HG03565 (cell line): ENCODE measurements around the gene CCL22.
"Not testable (repeated sequence)": the region's sequence is repeated elsewhere in the genome, so short reads cannot be mapped to it uniquely, and the experiment has no call there.

Experiments
- ATAC-seq: cut with Tn5 transposase; IDR thresholded peaks from one replicate; pipeline ENCODE4 v1.9.1; 2021; ENCODE audit warnings: mild to moderate bottlenecking, moderate library complexity; ENCODE audit not compliant: unreplicated experiment

The CCL22 gene

GRCh38 chr16:57391300-57391699 lies 32.7 kb downstream of the CCL22 start:
- ATAC-seq: no peak

DNA sequence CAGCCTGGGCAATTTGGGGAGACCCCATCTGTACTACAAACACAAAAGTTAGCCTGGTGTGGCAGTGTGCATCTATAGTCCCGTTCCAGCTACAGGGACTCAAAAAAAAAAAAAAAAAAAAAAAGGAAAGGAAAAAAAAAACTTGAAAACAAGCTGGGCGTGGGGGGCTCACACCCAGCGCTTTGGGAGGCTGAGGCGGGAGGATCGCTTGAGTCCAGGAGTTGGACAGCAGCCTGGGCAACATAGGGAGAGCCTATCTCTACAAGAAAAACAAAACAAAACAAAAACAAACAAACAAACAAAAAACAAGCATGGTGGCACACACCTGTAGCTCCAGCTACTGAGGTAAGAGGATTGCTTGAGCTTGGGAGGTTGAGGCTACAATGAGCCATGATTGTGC lies 33.1 kb downstream of the CCL22 start:
- no peak for ATAC-seq

DNA sequence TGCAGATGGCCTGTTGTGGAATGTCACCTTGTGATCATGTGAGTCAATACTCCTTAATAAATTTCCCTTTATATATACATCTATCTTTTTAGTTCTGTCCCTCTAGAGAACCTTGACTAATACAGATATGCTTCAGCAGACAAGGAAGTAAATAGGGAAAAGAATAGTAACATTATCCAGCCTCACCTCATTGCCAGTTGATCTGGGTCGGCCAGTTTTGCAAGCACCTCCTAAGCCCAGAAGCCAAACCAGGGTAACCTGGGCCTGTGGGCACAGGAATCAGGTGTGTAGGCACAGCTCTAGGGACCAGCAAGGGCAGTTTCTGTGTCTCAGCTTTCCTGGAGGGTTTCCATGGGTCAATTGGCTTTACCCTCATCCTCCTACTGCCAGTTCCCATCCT lies 34.1 kb downstream of the CCL22 start:
- no peak for ATAC-seq

DNA sequence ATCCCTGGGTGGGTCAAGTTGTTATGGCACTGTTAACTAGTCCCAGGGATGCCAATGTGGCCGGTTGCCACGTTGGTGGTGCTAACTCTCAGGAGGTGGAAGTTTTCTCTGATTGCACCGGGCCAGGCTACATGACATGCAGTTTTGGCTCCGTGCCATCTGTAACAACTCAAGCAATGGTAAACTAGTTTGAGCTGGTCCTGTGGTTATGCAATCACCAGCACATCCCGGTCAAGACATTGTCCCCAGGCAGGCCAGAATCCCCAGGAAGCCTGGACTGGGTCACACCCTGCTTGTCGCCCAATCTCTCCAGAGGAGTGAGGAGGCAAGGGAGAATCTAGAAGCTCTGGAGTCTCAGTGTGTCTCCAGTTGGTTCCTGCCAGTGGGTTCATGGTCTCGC lies 35.9 kb downstream of the CCL22 start:
- ATAC-seq: no peak

DNA sequence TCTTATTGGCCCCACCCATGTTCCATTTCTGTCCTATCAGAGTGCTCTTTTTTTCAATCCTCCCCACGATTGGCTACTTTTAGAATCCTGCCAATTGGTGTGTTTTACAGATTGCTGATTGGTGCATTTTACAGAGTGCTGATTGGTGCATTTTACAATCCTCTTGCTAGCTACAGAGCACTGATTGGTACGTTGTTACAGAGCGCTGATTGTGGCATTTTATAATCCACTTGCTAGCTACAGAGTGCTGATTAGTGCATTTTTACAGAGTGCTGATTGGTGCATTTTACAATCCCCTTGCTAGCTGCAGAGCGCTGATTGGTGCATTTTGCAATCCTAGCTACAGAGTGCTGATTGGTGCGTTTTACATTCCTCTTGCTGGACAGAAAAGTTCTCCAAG lies 36.4 kb downstream of the CCL22 start:
- ATAC-seq: no peak

- ATAC-seq: no peak
Observed at GRCh38 chr16:57396786-57397185, 38.2 kb downstream of the CCL22 start.

- not testable (repeated sequence) for ATAC-seq
Observed at GRCh38 chr16:57397493-57397892, 38.9 kb downstream of the CCL22 start.

GRCh38 chr16:57401943-57402640 lies 43.5 kb downstream of the CCL22 start:
- no peak for ATAC-seq

DNA sequence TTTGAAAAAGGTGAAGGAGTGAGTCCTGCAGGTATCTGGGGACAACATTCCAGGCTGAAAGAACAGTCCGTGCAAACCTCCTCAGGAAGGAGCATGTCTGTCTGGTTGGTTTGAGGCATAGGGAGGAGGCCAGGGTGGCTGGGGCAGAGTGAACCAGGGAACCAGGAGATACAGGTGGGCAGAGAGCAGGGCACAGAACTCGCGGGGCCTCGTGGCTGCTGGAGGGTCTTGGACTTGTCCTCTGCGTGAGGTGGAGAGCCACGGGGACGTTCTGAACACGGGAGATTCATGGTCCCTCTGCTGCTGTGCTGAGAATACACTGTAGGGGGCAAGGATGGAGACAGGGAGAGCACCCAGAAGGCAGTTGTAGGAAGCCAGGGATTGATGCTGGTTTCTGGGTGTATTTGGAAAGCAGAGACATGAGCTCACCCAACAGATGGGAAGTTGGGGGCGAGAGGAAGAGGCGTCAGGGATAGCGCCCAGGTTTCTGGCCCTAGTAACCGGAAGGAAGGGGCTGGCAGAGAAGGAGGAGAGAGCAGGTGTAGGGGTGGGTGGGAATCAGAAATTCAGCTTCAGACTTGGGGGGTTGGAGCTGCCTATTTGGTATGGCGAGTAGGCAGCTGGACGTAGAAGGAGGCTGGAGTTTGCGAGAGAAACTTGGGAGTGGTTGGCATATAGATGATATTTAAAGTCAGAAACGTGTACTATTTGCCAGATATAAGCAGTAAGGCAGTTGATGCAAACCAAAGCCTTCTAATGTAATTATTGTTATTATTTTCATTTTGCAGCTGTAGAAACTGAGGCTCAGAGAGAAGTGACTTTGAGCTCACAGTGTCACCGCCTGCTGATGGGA lies 45.6 kb downstream of the CCL22 start, which contains the start of gene CCL17:
CCL17 (plus strand) TSS at position 803 of the 853 bp plus-strand sequence. CDS start 9,166 bp downstream, outside the sequence.
- no peak for ATAC-seq

GRCh38 chr16:57405097-57405496 lies 46.5 kb downstream of the CCL22 start:
- no peak for ATAC-seq

- no peak for ATAC-seq
Observed at GRCh38 chr16:57406881-57407280, 48.3 kb downstream of the CCL22 start.

GRCh38 chr16:57407521-57408353 lies 49.2 kb downstream of the CCL22 start:
- no peak for ATAC-seq

DNA sequence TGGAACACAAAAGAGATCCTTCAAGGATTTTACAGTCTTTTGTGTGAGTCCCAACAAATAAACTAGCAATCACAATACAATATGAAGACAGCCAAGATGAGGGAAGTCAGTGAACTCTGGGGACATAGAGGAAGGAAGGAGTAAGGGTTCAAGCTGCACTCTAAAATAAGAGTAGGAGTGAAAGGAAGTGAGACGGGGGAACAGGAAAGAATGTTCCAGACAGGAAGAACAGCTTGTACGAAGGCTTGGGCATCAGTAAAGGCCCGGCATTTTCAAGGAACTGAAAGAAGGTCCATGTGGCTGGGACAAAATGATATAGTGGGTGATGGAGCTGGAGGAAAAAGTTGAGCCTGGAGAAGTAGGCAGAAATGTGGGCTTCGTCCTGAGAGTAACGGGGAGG lies 50.5 kb downstream of the CCL22 start:
- ATAC-seq: no peak

- ATAC-seq: no peak
Observed at GRCh38 chr16:57409870-57410587, 51.4 kb downstream of the CCL22 start.

DNA sequence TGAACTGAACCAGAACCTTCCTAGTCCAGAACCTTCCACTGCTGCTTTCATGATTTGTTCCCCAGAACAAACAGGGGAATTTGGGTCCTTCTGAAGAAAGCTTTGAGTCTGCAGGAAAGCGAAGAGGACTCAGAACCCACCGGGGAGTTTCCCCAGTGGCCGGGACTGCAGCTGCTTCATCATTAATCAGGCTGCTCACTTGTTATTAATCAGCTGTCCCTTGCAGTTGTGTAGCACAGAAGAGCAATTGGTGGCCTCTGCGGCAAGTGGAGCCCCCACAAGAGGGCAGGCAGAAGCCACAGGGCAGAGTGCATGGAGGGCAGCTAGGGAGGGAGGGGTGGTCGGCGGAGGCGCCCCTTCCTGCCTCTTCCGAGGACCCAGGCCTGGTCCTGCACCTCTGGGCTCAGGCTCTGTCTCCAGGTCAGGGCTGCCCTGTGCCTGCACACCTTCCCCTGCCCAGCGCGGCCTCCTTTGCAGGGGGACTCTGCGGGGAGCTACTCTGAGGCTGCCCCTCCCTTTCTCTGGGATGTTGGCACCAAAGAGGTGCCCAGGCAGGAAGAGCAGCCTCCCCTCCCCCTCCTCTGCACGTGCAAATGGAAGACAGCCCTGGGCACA lies 52.9 kb downstream of the CCL22 start:
- ATAC-seq: no peak

DNA sequence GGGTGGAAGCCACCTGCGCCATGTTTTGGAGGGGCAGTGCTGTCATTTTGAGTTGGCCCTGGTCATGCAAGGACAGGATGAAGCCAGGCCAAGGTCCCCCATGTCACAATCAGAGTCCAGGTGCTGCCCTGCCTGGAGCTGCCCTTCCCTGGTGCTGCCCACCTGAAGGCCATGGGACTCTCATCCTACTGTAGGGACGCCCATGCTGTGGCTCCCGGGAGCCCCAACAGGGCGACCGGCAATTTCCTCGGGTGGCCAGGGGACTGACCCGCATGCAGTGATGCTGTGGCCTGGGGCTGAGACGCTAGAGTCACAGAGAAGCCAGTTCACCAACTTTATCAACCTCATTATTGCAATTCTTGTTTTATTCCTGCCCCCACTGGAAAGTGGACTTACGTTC lies 54.0 kb downstream of the CCL22 start:
- no peak for ATAC-seq

GRCh38 chr16:57413301-57413730 lies 54.7 kb downstream of the CCL22 start:
- peak; percentile 70 for ATAC-seq

DNA sequence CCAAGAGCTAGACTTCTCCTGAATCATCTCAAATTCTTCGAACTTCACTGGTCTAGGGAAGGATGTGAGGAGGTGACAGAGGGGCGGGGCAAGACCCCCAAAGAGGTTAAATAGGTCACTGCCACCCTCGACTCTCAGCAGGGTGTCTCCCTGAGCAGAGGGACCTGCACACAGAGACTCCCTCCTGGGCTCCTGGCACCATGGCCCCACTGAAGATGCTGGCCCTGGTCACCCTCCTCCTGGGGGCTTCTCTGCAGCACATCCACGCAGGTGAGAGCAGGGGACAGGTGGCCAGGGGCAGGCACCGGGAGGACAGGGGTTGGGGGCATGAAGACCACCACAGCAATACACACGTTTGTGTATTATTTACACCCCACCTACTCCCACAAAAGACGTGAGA lies 55.1 kb downstream of the CCL22 start:
- ATAC-seq: no peak
